Measurements from ENCODE around the gene RASIP1.
"Not testable (repeated sequence)": the region's sequence is repeated elsewhere in the genome, so short reads cannot be mapped to it uniquely, and the experiment has no call there.

RASIP1 gene

GRCh38 chr19:48705431-48705830 is 35.0 kb downstream of the RASIP1 start:
- DNase-seq = no peak

GRCh38 chr19:48703316-48703715 is 37.1 kb downstream of the RASIP1 start:
- no peak for DNase-seq

GRCh38 chr19:48702701-48703100 is 37.7 kb downstream of the RASIP1 start:
- no peak for DNase-seq

- peak; percentile 92 for DNase-seq
Measured at GRCh38 chr19:48698046-48698445, 42.4 kb downstream of the RASIP1 start.

GRCh38 chr19:48696353-48697010 is 43.9 kb downstream of the RASIP1 start:
- DNase-seq = peak; percentile 40

- no peak for DNase-seq
Measured at GRCh38 chr19:48695743-48696352, 44.6 kb downstream of the RASIP1 start, which contains the start of gene FUT2. Gene FUT2, plus strand, starts transcription at chr19:48695971. Its CDS starts 6,986 bp downstream, at chr19:48702957.

- DNase-seq = not testable (repeated sequence)
Measured at GRCh38 chr19:48693629-48694028, 46.8 kb downstream of the RASIP1 start.

GRCh38 chr19:48689449-48689848 is 51.0 kb downstream of the RASIP1 start:
- DNase-seq = no peak

- no peak for DNase-seq
Measured at GRCh38 chr19:48687776-48688175, 52.6 kb downstream of the RASIP1 start.

GRCh38 chr19:48686637-48687036 is 53.8 kb downstream of the RASIP1 start:
- DNase-seq = not testable (repeated sequence)

- no peak for DNase-seq
Measured at GRCh38 chr19:48686088-48686487, 54.3 kb downstream of the RASIP1 start.

GRCh38 chr19:48685583-48685982 is 54.8 kb downstream of the RASIP1 start:
- no peak for DNase-seq

- peak; percentile 75 for DNase-seq
Measured at GRCh38 chr19:48683349-48683748, 57.1 kb downstream of the RASIP1 start.

GRCh38 chr19:48681127-48681470 is 59.3 kb downstream of the RASIP1 start:
- peak; percentile 93 for DNase-seq

GRCh38 chr19:48680436-48681126 is 59.8 kb downstream of the RASIP1 start:
- no peak for DNase-seq

- DNase-seq = not testable (repeated sequence)
Measured at GRCh38 chr19:48680006-48680405, 60.4 kb downstream of the RASIP1 start.

- DNase-seq = peak; percentile 72
Measured at GRCh38 chr19:48678201-48678600, 62.2 kb downstream of the RASIP1 start.

- no peak for DNase-seq
Measured at GRCh38 chr19:48676887-48677286, 63.5 kb downstream of the RASIP1 start.

GRCh38 chr19:48676487-48676886 is 63.9 kb downstream of the RASIP1 start:
- no peak for DNase-seq

- DNase-seq = peak; percentile 94
Measured at GRCh38 chr19:48674921-48675824, 65.2 kb downstream of the RASIP1 start.

GRCh38 chr19:48674216-48674809 is 66.1 kb downstream of the RASIP1 start:
- no peak for DNase-seq

GRCh38 chr19:48673436-48674100 is 66.8 kb downstream of the RASIP1 start:
- no peak for DNase-seq

Data from hematopoietic multipotent progenitor cell treated with erythropoietin and hydrocortisone succinate and interleukin-3 and kit ligand, for 4 days (in vitro differentiated cells).